Stimulated activated naive CD8-positive, alpha-beta T cell treated with anti-CD3 and anti-CD28 coated beads, Interleukin-15, Interleukin-2, amounts not matched to agents 100 ng/mL and 50 ng/mL, for 24 hours (primary cell): ENCODE results near the gene OVOL3.

Source experiments
- H3K27ac Mint-ChIP-seq: one replicate; pipeline ENCODE4 v1.8.0; 2021; ENCODE audit warnings: mild to moderate bottlenecking, mixed read lengths
- H3K27me3 Mint-ChIP-seq: one replicate; pipeline ENCODE4 v1.8.0; 2021; ENCODE audit warnings: mixed read lengths
- H3K36me3 Mint-ChIP-seq: one replicate; pipeline ENCODE4 v1.8.0; 2021; ENCODE audit warnings: low read depth, mixed read lengths
- H3K4me1 Mint-ChIP-seq: one replicate; pipeline ENCODE4 v1.8.0; 2021; ENCODE audit warnings: low read depth, mixed read lengths
- H3K4me3 Mint-ChIP-seq: one replicate; pipeline ENCODE4 v1.8.0; 2021; ENCODE audit warnings: mild to moderate bottlenecking, mixed read lengths
- H3K9me3 Mint-ChIP-seq: one replicate; pipeline ENCODE4 v1.8.0; 2021; ENCODE audit warnings: mixed read lengths

The OVOL3 gene

DNA sequence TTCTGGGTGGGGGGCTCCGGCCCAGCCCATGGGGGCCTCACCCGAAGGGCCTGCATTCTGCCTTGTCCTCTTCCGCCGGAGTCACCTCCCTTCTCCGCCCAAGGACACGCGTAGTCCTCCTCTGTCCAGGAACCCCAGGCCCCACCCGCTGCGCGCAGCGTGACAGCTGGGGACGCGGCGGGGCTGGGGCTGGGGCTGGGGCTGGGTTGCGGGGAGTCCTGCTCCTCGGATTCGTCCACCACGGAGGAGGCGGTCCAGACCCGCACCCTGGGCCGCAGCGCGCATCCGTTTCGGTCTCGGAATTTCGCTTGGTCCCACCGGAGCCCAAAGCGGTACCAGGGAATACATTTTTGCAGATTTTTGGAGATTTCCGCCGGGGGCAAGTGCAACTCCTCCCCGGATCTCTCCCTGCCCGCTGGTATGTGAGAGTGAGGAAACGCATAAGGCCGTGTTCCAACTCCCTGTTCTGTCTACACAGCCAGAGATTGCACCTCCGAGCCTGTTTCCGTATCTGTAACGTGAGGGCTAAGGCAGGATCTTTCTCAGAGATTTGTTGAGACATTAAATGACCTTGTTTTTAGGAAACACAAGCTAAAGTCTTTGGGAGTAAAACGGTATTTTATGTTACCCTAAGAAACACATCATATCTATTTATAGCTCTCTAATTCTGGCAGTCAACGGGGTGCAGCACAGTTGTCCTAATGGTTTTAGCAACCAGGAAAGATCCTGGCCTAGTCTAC is 41.6 kb downstream of the OVOL3 start, which contains the start of gene COX7A1:
Gene COX7A1, minus strand, starts transcription at position 96 of the 740 bp plus-strand sequence. Its CDS starts 40 bp downstream, at position 56.
- Mint-ChIP-seq H3K36me3 (peaks cover 27% of the 10 kb centered on the region), H3K9me3 (no peaks in the 10 kb centered on the region), H3K27me3 (no peaks in the 10 kb centered on the region), H3K27ac (no peak within 1 kb of the TSS), H3K4me3 (no peak within 1 kb of the TSS), H3K4me1 (no peaks in the 10 kb centered on the region)

DNA sequence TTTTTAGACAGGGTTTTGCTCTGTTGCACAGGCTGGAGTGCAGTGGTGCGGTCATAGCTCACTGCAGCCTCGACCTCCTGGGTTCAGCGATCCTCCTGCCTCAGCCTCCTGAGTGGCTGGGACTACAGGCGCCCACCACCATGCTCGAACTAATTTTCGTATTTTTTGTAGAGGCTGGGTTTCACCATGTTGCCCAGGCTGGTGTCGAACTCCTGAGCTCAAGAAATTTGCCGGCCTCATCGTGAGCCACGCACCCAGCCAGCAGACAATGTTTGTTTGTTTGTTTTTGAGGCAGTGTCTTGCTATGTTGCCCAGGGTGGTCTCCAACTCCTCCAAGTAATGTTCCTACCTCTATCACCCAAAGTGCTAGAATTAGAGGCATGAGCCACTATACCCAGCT is 42.2 kb downstream of the OVOL3 start:
- Mint-ChIP-seq H3K27ac (no peak overlapping the region), H3K4me3 (no peak overlapping the region), H3K27me3 (no peaks in the 10 kb centered on the region), H3K9me3 (no peaks in the 10 kb centered on the region), H3K36me3 (peaks cover 23% of the 10 kb centered on the region), H3K4me1 (no peaks in the 10 kb centered on the region)

DNA sequence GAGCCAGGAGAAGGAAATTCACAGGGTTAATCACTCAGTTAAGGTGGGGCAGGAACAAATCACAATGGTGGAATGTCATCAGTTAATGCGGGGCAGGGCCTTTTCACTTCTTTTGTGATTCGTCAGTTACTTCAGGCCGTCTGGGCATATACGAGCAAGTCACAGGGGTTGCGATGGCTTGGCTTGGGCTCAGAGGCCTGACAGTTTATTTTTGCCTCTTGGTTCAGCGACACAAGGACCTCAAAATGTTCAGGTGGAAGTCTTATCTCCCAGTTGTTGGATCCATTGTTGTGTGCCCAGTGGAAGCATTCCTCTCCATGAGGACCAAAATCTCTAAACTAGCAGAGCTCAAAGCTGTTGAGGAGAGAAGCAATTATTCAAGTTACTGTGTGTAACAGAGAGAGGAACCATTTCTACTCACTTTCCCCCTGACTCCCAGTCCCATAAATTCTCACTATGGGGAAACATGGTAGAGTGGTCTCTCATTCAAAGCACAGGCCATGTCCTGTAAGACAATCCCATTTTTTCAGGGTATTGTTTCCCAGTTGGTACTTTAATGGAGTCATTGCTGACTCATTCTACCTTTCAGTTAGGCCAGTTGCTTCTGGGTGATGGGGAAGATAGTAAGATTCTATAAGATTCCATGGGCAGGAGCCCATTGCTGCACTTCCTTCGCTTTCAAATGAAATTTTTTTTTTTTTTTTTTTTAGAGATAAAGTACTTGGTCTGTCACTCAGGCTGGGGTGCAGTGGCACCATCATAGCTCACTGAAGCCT is 50.1 kb downstream of the OVOL3 start:
- no peak overlapping the region for H3K27ac Mint-ChIP-seq

More for the DNA sequence above, 50.1 kb downstream of the OVOL3 start:
- Mint-ChIP-seq H3K27me3 (no peaks in the 10 kb centered on the region), H3K4me3 (no peak overlapping the region), H3K4me1 (no peaks in the 10 kb centered on the region), H3K36me3 (no peaks in the 10 kb centered on the region), H3K9me3 (no peaks in the 10 kb centered on the region)
